ENCODE data around the gene SKIDA1. TPM values are rescaled to one million over a fixed set of nuclear protein-coding genes. Genes with fewer than 3 reads are reported as not detected.

Gene SKIDA1
- total RNA-seq, 1 donor from 2014 or later, result 0.69 TPM

GRCh38 chr10:21526860-21527597 lies 1.5 kb upstream of the SKIDA1 start:
- H3K4me1 ChIP-seq, result peaks cover 5% of the 10 kb centered on the region
- peak; percentile 65 for ATAC-seq
- H3K4me3 ChIP-seq, result peak overlapping the region; percentile 84
- H3K27me3 ChIP-seq, result no peaks in the 10 kb centered on the region
- no peaks in the 10 kb centered on the region for H3K36me3 ChIP-seq
- DNase-seq, result peak; percentile 86
- intact Hi-C loops (cut with DNase I), result no loop called here
- no peaks in the 10 kb centered on the region for H3K9me3 ChIP-seq
- no peak for TF ChIP-seq CTCF (IDR thresholded peaks at IDR 0.05)
- peak overlapping the region; percentile 98 for H3K27ac ChIP-seq

GRCh38 chr10:21526188-21526859 lies 842 bp upstream of the SKIDA1 start:
- Histone ChIP-seq H3K4me3 (peak overlapping the region; percentile 84), H3K36me3 (no peaks in the 10 kb centered on the region), H3K9me3 (no peaks in the 10 kb centered on the region), H3K27me3 (no peaks in the 10 kb centered on the region), H3K27ac (peak overlapping the region; percentile 98), H3K4me1 (peaks cover 5% of the 10 kb centered on the region)
- DNase-seq (peak; percentile 93), ATAC-seq (peak; percentile 78)
- intact Hi-C loops (cut with DNase I), result no loop called here
- no peak for TF ChIP-seq CTCF (IDR thresholded peaks at IDR 0.05)

- TF ChIP-seq CTCF (IDR thresholded peaks at IDR 0.05), result no peak
- Histone ChIP-seq H3K9me3 (no peaks in the 10 kb centered on the region), H3K27me3 (no peaks in the 10 kb centered on the region), H3K4me3 (peak overlapping the region; percentile 84), H3K36me3 (no peaks in the 10 kb centered on the region), H3K4me1 (peaks cover 5% of the 10 kb centered on the region), H3K27ac (peak overlapping the region; percentile 98)
- ATAC-seq, result no peak
- intact Hi-C loops (cut with DNase I), result no loop called here
- DNase-seq, result no peak
Measured at GRCh38 chr10:21524526-21525366, 736 bp downstream of the SKIDA1 start.

- TF ChIP-seq CTCF (IDR thresholded peaks at IDR 0.05), result no peak
- H3K27me3 ChIP-seq, result peaks cover 5% of the 10 kb centered on the region
- no peaks in the 10 kb centered on the region for H3K36me3 ChIP-seq
- peak overlapping the region; percentile 98 for H3K27ac ChIP-seq
- peak overlapping the region; percentile 84 for H3K4me3 ChIP-seq
- DNase-seq, result no peak
- no peaks in the 10 kb centered on the region for H3K9me3 ChIP-seq
- H3K4me1 ChIP-seq, result peaks cover 7% of the 10 kb centered on the region
- ATAC-seq, result no peak
- intact Hi-C loops (cut with DNase I), result no loop called here
Measured at GRCh38 chr10:21524131-21524525, 1.4 kb downstream of the SKIDA1 start.

GRCh38 chr10:21523557-21524008 lies 1.9 kb downstream of the SKIDA1 start:
- no peak overlapping the region for H3K4me3 ChIP-seq
- intact Hi-C loops (cut with DNase I), result no loop called here
- no peak overlapping the region for H3K27ac ChIP-seq
- H3K36me3 ChIP-seq, result no peaks in the 10 kb centered on the region
- peaks cover 11% of the 10 kb centered on the region for H3K27me3 ChIP-seq
- TF ChIP-seq CTCF (IDR thresholded peaks at IDR 0.05), result no peak
- peaks cover 11% of the 10 kb centered on the region for H3K4me1 ChIP-seq
- ATAC-seq (no peak), DNase-seq (no peak)
- H3K9me3 ChIP-seq, result no peaks in the 10 kb centered on the region

Data from upper lobe of right lung (tissue), 1 donor.